HG03558 (cell line): ENCODE data around the gene SPANXN4.

ENCODE experiments used
- ATAC-seq: cut with Tn5 transposase; IDR thresholded peaks from one replicate; pipeline ENCODE4 v1.9.1; 2021; ENCODE audit warnings: moderate number of reproducible peaks; ENCODE audit not compliant: unreplicated experiment; ENCODE audit errors: extremely low read depth

The SPANXN4 gene, protein sequence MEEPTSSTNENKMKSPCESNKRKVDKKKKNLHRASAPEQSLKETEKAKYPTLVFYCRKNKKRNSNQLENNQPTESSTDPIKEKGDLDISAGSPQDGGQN

DNA sequence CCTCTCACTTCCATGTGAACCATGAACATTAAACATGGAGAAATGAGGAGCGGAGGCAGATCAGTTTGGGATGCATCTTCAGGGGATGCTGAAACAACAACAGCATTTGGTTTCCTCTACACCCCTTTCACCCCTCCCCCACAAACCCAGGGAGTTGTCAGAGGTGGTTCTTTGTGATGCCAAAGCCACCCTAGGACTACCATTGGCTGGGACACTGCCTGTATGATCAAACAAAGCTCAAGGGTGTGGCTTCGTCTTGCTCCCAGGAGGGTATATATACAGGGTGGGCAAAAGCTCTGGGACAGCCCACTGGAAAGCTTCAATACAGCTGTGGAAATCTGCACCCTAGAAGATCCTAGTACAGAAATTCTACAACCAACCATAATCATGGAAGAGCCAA lies at the start of gene SPANXN4:
SPANXN4 (plus strand) TSS at position 301 of the 400 bp plus-strand sequence; CDS start at position 388, 87 bp downstream.
- no peak for ATAC-seq

DNA sequence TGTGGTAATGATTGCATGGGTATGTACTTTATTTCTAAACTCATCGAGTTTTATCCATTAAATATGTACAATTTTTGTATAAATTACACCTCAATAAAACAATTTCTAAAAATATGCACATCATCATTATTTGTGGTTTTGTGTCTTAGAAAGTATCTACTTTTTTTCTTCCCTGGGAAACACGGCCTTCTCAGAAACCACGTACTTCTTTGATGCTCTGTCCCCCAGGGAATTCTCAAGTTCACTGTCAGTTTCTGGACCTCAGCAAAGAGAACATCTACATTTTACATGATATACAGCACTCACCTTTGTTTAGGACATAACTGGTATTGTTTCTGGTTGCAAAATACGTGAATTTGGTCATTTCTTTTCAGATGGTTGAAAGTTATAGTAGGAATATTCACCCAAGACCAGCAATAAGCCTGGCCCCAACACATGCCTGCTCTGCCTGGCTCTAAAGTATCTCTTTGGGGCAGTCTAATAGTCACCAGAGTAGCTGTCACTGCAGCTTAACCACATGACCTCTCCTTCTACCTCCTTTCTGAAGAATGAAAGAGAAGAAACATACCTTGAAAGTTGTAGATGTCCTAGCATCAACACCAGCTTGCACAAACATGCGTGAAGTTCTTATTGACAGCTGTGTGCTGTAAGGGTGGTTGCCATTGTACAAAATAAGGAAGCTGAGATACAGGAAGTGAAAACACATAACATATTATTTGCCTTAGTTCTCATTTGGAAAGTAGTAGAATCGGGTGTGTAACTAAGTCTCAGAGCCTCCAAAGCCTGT lies 48.4 kb upstream of the SPANXN4 start:
- ATAC-seq, result peak; percentile 82

DNA sequence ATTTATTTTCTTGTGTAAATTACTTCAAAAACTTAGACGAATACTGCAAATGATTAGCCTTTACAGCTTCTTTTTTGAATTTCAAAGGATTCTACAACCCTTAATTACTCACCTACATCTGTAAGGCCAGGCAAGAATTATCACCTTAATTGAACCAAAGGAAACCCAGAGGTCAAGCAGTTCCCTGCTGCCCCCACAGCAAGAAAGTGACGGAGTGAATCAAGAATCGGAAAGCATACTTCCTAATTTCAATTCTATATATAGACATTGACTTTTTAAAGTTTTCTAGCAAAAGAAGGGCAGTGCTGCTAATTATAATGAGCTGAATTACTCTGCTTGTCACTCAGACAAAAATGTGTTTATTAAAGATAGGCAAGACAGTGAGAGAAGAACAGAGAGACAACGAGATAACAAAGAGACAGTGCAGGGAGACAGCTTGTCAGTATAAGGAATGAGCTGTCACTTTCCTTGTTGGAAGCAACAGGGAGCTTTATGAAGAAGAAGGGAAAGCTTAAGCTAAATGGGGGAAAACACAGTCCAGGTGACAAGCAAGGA lies 47.5 kb upstream of the SPANXN4 start:
- no peak for ATAC-seq

DNA sequence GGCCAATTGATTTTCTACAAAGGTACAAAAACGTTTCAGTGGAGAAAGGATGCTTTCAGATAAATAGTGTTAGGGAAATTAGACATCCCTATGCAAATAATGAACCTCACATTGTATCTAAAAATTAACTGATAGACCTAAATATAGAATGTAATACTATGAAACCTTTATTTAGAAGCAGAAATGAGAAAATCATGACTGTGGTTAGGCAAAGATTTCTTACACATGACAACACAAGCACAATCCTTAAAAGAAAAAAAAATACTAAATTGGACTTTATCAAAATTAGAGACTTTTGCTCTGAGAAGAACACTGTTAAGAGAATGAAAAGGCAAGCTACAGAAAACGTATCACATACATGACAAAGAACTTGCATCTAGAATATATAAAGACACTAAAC lies 43.0 kb upstream of the SPANXN4 start:
- no peak for ATAC-seq

GRCh38 chrX:142994988-142995387 lies 30.7 kb upstream of the SPANXN4 start:
- ATAC-seq, result no peak

DNA sequence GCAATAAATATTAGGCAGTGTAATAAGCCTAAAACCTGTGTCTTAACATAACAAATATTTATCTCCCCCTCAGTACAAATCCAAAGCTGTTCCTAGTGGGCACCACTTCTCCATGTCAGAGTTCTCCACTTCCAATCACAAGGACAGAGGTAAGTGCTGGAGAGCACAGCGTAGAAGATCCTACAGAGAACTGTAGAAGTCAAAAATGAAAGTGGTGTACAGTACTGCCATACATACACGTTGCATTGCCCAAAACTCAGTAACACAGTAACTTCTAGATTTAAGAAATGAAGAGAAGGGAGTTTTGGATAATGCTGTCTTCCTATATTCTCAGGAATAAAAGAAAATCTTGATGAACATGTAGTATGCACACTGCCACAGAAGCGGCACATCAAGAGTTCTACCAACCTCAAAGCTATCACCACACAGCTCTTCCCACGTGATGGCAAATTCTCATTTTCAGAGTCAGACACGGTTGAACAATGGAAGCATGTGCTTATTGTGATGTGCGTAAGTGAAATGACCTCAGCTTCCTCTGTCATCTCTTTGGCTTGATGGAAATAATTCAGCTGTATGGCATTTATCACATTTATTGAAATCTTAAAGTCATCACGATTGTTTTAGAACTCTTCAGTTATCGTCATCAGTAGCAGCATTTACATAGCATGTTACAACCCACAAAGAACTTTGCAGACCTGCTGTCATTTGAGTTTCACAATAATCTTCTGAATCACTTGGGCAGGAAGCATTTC lies 27.1 kb upstream of the SPANXN4 start:
- ATAC-seq, result no peak

DNA sequence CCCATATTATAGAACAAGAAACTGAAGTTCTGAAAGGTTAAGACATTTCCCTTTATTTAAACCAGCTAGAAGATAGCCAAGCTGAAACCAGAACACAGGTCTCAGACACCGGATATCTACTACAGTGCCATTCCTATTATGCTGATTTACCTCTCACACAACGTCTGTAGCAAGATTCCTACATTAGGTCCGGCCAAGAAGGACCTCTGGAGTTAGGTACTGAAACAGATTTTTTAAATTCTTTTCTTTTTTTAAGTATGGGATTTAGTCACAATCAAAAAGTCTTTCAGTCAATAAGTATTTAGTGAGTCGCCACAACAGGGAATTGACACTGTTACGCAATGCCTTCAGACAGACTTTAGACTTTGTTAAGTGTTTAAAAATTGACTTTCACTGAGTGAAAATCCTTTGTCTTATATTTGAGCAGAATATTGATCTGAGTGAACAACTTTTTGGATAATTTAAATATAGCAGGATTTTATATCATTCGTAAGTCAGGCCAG lies 26.5 kb upstream of the SPANXN4 start:
- ATAC-seq, result no peak

GRCh38 chrX:143002206-143002605 lies 23.5 kb upstream of the SPANXN4 start:
- ATAC-seq, result no peak

- ATAC-seq, result no peak
Measured at GRCh38 chrX:143017272-143017671, 8.5 kb upstream of the SPANXN4 start.

DNA sequence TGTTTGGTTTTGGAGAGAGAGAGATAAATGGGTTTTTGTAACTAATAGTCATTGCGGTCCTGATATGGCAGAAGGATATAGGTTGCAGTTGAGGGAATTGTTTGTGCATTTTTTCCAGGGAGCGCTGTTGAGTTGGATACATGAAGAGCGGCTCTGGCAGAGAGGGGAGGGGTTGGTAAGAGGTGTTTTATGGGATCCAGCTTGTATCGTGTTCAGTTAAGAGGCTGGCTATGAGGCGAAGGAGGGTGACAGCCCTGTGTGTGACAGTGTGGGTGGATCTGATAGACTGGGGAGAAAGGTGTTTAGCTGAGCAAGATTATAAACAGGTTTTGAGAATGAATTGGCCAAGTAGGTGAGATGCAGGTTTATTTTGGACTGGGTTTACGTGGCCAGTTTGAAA lies 1.5 kb downstream of the SPANXN4 start:
- no peak for ATAC-seq

DNA sequence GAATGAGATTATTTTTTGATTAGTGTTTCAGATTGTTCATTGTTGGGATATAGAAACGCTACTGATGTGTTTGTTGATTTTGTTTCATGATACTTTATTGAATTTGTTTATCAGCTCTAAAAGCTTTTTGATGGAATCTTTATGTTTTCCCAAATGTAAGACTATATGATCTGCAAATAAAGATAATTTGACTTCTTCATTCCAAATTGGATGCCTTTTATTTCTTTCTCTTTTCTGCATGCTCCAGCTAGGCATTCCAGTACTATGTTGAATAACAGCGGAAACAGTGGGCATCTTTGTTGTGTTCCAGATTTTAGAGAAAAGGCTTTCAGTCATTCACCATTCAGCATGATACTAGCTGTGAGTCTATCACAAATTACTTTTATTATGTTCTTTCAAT lies 21.8 kb downstream of the SPANXN4 start:
- no peak for ATAC-seq

GRCh38 chrX:143058120-143058519 lies 32.4 kb downstream of the SPANXN4 start:
- ATAC-seq, result no peak

GRCh38 chrX:143081231-143081630 lies 55.5 kb downstream of the SPANXN4 start:
- ATAC-seq, result no peak

DNA sequence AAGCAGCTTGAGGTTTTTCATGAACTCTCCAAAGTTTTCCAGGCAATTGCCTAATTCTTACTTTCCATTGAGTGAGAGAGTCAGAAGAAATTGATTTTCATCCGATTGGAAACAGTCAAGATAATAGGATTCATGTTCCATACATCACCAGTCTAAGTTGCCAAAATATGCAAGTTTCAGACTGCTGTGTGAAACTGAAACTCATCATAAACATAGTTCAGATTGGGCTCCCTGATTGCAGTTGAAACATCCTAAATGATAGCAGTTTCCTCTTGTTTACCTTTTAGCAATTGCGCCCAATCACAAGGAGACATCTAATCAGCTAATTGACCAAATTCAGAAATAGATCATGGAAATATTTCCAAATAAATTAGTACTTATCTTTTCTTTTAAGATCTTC lies 56.8 kb downstream of the SPANXN4 start:
- ATAC-seq, result no peak
